Suprapubic skin (tissue), 4 donors: Measurements from ENCODE around the gene DNHD1. TPM values are rescaled to one million over a fixed set of nuclear protein-coding genes. Genes with fewer than 3 reads are reported as not detected.
"Not testable (repeated sequence)": the region's sequence is repeated elsewhere in the genome, so short reads cannot be mapped to it uniquely, and the experiment has no call there.

ENCODE experiments used
- DNase-seq, 2 donors: peaks; one replicate each; pipeline ENCODE4 v3.0.0-alpha.2; 2019; ENCODE audit warnings: low spot score in 2 of 2
- H3K27ac ChIP-seq: fragments of 200-600 bp; sonication (generic); one replicate; pipeline ENCODE4 v1.5.1; 2019
- H3K27me3 ChIP-seq: fragments of 200-600 bp; sonication (generic); one replicate; pipeline ENCODE4 v1.5.1; 2019
- H3K36me3 ChIP-seq: fragments of 200-600 bp; sonication (generic); one replicate; pipeline ENCODE4 v1.5.1; 2019
- H3K4me1 ChIP-seq: fragments of 200-600 bp; sonication (generic); one replicate; pipeline ENCODE4 v1.5.1; 2019
- H3K4me3 ChIP-seq: fragments of 200-600 bp; sonication (generic); one replicate; pipeline ENCODE4 v1.5.1; 2019; ENCODE audit warnings: mild to moderate bottlenecking
- H3K9me3 ChIP-seq: fragments of 200-600 bp; sonication (generic); one replicate; pipeline ENCODE4 v1.5.1; 2019
- EP300 ChIP-seq: sonication (generic); formaldehyde crosslinking; IDR thresholded peaks from one replicate; pipeline ENCODE4 v1.6.1; 2017; ENCODE audit warnings: antibody characterized with exemption
- POLR2A ChIP-seq, 2 donors: fragments of 450-650 bp; IDR thresholded peaks; one replicate each; pipeline ENCODE4 v1.6.1; 2017; ENCODE audit warnings: antibody characterized with exemption in 2 of 2, mild to moderate bottlenecking in 2 of 2, moderate library complexity in 2 of 2
- POLR2AphosphoS5 ChIP-seq, 3 donors: sonication (generic); formaldehyde crosslinking; IDR thresholded peaks; one replicate each; pipeline ENCODE4 v1.6.1; 2017; ENCODE audit warnings: antibody characterized with exemption in 3 of 3
- WGBS: methylation state at CpG from one replicate; pipeline ENCODE4 v1.1.5; 2018; 5-methylcytosine and 5-hydroxymethylcytosine counted together
- total RNA-seq, 4 donors: library from RNA; depleted of rRNA; stranded (reverse); fragments of >200 nt; gene quantifications; one replicate each; pipeline ENCODE4 v1.1.0, GENCODE V29; 2016
- TF ChIP-seq, protein P1 (sequence below), 2 donors: fragments of 200-600 bp in 1 of 2; fragments of 450-650 bp in 1 of 2; sonication (generic) in 1 of 2; IDR thresholded peaks; one replicate each; pipeline ENCODE4 v1.5.1; 2016 to 2019; ENCODE audit warnings: antibody characterized with exemption in 2 of 2, mild to moderate bottlenecking in 1 of 2, moderate library complexity in 1 of 2

Gene DNHD1
- total RNA-seq, 4 donors from 2014 or later = 6.2 to 32.0 (median 9.6) TPM

- 100% methylated on average over 3 of the region's 3 CpGs for WGBS
- no peaks in the 10 kb centered on the region for H3K27me3 ChIP-seq
- peaks cover 23% of the 10 kb centered on the region for H3K36me3 ChIP-seq
- H3K4me1 ChIP-seq = no peaks in the 10 kb centered on the region
- H3K27ac ChIP-seq = no peak overlapping the region
- H3K4me3 ChIP-seq = no peak overlapping the region
- no peak for TF ChIP-seq POLR2AphosphoS5 (IDR thresholded peaks at IDR 0.05)
- TF ChIP-seq, protein P1, sequence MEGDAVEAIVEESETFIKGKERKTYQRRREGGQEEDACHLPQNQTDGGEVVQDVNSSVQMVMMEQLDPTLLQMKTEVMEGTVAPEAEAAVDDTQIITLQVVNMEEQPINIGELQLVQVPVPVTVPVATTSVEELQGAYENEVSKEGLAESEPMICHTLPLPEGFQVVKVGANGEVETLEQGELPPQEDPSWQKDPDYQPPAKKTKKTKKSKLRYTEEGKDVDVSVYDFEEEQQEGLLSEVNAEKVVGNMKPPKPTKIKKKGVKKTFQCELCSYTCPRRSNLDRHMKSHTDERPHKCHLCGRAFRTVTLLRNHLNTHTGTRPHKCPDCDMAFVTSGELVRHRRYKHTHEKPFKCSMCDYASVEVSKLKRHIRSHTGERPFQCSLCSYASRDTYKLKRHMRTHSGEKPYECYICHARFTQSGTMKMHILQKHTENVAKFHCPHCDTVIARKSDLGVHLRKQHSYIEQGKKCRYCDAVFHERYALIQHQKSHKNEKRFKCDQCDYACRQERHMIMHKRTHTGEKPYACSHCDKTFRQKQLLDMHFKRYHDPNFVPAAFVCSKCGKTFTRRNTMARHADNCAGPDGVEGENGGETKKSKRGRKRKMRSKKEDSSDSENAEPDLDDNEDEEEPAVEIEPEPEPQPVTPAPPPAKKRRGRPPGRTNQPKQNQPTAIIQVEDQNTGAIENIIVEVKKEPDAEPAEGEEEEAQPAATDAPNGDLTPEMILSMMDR (IDR thresholded peaks at IDR 0.05) = no peak
- no peak for TF ChIP-seq EP300
- no peak for TF ChIP-seq POLR2A (IDR thresholded peaks at IDR 0.05)
- no peak for DNase-seq
- no peaks in the 10 kb centered on the region for H3K9me3 ChIP-seq
Observed at GRCh38 chr11:6502382-6502781, 5.3 kb downstream of the DNHD1 start.

- 89% methylated on average over 3 of the region's 3 CpGs for WGBS
- Histone ChIP-seq H3K9me3 (no peaks in the 10 kb centered on the region), H3K4me3 (no peak overlapping the region), H3K27ac (no peak overlapping the region), H3K4me1 (no peaks in the 10 kb centered on the region), H3K27me3 (no peaks in the 10 kb centered on the region), H3K36me3 (peaks cover 18% of the 10 kb centered on the region)
- no peak for DNase-seq
- TF ChIP-seq, protein P1 (IDR thresholded peaks at IDR 0.05) = no peak
- TF ChIP-seq EP300 (no peak), POLR2AphosphoS5 (IDR thresholded peaks at IDR 0.05) (no peak), POLR2A (IDR thresholded peaks at IDR 0.05) (no peak)
Observed at GRCh38 chr11:6504166-6504565, 7.1 kb downstream of the DNHD1 start.

DNA sequence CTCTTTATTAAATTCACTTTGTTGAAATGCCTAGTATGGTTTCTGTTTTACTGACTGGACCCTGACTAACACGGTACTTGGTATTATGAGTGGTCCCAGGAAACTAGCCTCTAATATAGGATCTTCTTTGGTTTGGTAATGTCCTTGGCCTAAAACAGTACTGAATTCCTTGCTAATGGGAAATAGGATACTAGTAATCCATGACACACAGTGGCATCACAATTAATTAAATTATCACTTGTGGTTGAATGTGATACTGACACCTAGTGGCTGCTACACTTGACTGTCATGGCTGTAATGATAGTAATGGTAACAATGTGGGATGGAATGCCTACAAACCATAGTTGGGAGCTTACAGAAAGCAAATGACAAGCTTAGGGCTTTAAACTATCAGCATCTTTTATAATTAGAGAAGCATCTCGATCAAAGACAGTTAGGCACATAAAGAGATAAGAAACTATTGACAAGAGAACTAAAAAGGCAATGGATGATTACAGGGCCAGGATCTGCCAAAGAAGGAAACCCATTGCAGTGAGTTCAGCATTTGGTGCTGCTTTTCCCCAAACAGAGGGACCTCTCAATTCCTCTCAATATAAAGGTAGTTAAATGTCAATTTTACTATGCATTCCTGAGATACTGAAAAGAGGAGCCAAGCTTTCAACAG is 8.6 kb downstream of the DNHD1 start:
- no peaks in the 10 kb centered on the region for H3K4me1 ChIP-seq
- DNase-seq = no peak
- 62% methylated on average over 2 of the region's 2 CpGs for WGBS
- H3K4me3 ChIP-seq = no peak overlapping the region
- H3K9me3 ChIP-seq = no peaks in the 10 kb centered on the region
- TF ChIP-seq EP300 = no peak
- TF ChIP-seq, protein P1 (IDR thresholded peaks at IDR 0.05) = peak; percentile 24 to 68
- peaks cover 18% of the 10 kb centered on the region for H3K36me3 ChIP-seq
- H3K27ac ChIP-seq = no peak overlapping the region
- H3K27me3 ChIP-seq = no peaks in the 10 kb centered on the region

GRCh38 chr11:6516865-6517264 is 19.8 kb downstream of the DNHD1 start:
- Histone ChIP-seq H3K4me3 (no peak overlapping the region), H3K36me3 (peaks cover 20% of the 10 kb centered on the region), H3K9me3 (no peaks in the 10 kb centered on the region), H3K4me1 (no peaks in the 10 kb centered on the region), H3K27ac (no peak overlapping the region), H3K27me3 (no peaks in the 10 kb centered on the region)
- DNase-seq = no peak
- TF ChIP-seq POLR2A (IDR thresholded peaks at IDR 0.05) (no peak), EP300 (no peak), POLR2AphosphoS5 (IDR thresholded peaks at IDR 0.05) (no peak)
- TF ChIP-seq, protein P1 (IDR thresholded peaks at IDR 0.05) = no peak

GRCh38 chr11:6520265-6520664 is 23.2 kb downstream of the DNHD1 start:
- H3K36me3 ChIP-seq = peaks cover 13% of the 10 kb centered on the region
- H3K4me1 ChIP-seq = no peaks in the 10 kb centered on the region
- TF ChIP-seq EP300 (no peak), POLR2AphosphoS5 (IDR thresholded peaks at IDR 0.05) (no peak), POLR2A (IDR thresholded peaks at IDR 0.05) (no peak)
- TF ChIP-seq, protein P1 (IDR thresholded peaks at IDR 0.05) = no peak
- no peak for DNase-seq
- no peak overlapping the region for H3K4me3 ChIP-seq
- no peaks in the 10 kb centered on the region for H3K9me3 ChIP-seq
- H3K27ac ChIP-seq = no peak overlapping the region
- no peaks in the 10 kb centered on the region for H3K27me3 ChIP-seq
- WGBS = 83% methylated on average over 3 of the region's 3 CpGs

DNA sequence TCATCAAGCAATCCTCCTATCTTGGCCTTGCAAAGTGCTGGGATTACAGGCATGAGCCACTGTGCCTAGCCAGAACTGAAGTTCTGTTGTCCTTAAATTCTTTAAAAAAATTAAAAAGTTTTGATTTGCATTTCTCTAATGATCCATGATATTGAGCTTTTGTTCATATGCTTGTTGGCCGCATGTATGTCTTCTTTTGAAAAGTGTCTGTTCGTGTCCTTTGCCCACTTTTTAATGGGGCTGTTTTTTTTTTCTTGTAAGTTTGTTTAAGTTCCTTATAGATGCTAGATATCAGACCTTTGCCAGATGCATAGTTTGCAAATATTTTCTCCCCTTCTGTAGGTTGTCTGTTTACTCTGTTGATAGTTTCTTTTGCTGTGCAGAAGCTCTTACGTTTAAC is 24.9 kb downstream of the DNHD1 start:
- not testable (repeated sequence) for DNase-seq, H3K9me3 ChIP-seq, H3K27me3 ChIP-seq, H3K4me3 ChIP-seq, H3K4me1 ChIP-seq, H3K27ac ChIP-seq
- H3K36me3 ChIP-seq = peaks cover 13% of the 10 kb centered on the region
- WGBS = 98% methylated on average over 3 of the region's 3 CpGs
